ENCODE data around the gene RAB44.

GRCh38 chr6:36744304-36744673 is 46.7 kb downstream of the RAB44 start:
- TF ChIP-seq CTCF (IDR thresholded peaks at IDR 0.05 in 2 of 3, conservative IDR thresholded peaks at IDR 0.05 in 1 of 3; ENCODE audit: borderline replicate concordance in 1 of 3, insufficient read depth in 1 of 3, low read depth in 2 of 3, low read length in 2 of 3) (no peak), SP1 (IDR thresholded peaks at IDR 0.05; ENCODE audit: low read depth) (no peak), EZH2phosphoT487 (IDR thresholded peaks at IDR 0.05; ENCODE audit: borderline replicate concordance) (no peak), EZH2 (IDR thresholded peaks at IDR 0.05) (no peak), ELF1 (IDR thresholded peaks at IDR 0.05; ENCODE audit: borderline replicate concordance, low read depth) (no peak), POLR2AphosphoS5 (IDR thresholded peaks at IDR 0.05; ENCODE audit: low read depth, low read length) (no peak), ZNF274 (IDR thresholded peaks at IDR 0.05; ENCODE audit: low read depth, low read length) (no peak)

All from HCT116 (cell line).